ENCODE results near the gene SCAMP4.

The SCAMP4 gene

DNA sequence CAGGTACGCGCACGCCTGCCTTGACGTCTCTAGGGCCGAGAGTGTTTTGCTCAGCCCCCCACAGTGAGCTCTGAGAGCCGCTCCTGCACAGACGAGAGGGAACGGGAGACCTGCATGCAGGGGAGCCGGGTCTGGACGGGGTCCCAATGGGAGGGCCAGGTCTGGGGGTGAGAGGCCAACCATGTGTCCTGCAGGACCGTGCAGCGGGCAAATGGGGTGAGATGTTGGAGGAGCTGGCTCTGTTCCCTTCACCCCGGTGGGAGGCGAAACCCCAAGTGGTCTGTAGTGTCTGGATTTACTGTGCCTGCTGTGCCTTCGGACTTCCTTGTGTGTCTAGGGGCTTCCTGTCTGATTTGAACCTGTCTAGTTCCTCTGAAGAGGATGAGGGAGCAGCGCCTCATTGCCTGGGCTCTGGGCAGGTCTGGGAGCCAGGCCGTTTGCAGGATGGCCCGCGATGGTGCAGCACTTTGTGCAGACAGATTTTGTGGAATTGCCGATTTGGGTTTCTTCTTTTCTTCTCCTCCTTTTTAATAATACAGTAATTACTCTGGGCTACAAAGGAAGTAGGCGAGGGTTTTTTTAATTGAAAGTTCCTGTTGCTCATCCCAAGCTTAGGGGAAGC, 37.8 kb downstream of the SCAMP4 start:
- TF ChIP-seq, protein P1, sequence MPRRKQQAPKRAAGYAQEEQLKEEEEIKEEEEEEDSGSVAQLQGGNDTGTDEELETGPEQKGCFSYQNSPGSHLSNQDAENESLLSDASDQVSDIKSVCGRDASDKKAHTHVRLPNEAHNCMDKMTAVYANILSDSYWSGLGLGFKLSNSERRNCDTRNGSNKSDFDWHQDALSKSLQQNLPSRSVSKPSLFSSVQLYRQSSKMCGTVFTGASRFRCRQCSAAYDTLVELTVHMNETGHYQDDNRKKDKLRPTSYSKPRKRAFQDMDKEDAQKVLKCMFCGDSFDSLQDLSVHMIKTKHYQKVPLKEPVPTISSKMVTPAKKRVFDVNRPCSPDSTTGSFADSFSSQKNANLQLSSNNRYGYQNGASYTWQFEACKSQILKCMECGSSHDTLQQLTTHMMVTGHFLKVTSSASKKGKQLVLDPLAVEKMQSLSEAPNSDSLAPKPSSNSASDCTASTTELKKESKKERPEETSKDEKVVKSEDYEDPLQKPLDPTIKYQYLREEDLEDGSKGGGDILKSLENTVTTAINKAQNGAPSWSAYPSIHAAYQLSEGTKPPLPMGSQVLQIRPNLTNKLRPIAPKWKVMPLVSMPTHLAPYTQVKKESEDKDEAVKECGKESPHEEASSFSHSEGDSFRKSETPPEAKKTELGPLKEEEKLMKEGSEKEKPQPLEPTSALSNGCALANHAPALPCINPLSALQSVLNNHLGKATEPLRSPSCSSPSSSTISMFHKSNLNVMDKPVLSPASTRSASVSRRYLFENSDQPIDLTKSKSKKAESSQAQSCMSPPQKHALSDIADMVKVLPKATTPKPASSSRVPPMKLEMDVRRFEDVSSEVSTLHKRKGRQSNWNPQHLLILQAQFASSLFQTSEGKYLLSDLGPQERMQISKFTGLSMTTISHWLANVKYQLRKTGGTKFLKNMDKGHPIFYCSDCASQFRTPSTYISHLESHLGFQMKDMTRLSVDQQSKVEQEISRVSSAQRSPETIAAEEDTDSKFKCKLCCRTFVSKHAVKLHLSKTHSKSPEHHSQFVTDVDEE (CRISPR knock-in tag; IDR thresholded peaks at IDR 0.05): no peak
- no peak for TF ChIP-seq CSDC2 (CRISPR knock-in tag; IDR thresholded peaks at IDR 0.05)
- TF ChIP-seq ZFP3 (CRISPR knock-in tag; IDR thresholded peaks at IDR 0.05): no peak
- TF ChIP-seq, protein P2, sequence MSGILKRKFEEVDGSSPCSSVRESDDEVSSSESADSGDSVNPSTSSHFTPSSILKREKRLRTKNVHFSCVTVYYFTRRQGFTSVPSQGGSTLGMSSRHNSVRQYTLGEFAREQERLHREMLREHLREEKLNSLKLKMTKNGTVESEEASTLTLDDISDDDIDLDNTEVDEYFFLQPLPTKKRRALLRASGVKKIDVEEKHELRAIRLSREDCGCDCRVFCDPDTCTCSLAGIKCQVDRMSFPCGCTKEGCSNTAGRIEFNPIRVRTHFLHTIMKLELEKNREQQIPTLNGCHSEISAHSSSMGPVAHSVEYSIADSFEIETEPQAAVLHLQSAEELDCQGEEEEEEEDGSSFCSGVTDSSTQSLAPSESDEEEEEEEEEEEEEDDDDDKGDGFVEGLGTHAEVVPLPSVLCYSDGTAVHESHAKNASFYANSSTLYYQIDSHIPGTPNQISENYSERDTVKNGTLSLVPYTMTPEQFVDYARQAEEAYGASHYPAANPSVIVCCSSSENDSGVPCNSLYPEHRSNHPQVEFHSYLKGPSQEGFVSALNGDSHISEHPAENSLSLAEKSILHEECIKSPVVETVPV (CRISPR knock-in tag; IDR thresholded peaks at IDR 0.05): no peak
- TF ChIP-seq TOX (CRISPR knock-in tag; IDR thresholded peaks at IDR 0.05; ENCODE audit: borderline replicate concordance): no peak
- no peak for TF ChIP-seq ZNF70 (CRISPR knock-in tag; IDR thresholded peaks at IDR 0.05)
- TF ChIP-seq, protein P3, sequence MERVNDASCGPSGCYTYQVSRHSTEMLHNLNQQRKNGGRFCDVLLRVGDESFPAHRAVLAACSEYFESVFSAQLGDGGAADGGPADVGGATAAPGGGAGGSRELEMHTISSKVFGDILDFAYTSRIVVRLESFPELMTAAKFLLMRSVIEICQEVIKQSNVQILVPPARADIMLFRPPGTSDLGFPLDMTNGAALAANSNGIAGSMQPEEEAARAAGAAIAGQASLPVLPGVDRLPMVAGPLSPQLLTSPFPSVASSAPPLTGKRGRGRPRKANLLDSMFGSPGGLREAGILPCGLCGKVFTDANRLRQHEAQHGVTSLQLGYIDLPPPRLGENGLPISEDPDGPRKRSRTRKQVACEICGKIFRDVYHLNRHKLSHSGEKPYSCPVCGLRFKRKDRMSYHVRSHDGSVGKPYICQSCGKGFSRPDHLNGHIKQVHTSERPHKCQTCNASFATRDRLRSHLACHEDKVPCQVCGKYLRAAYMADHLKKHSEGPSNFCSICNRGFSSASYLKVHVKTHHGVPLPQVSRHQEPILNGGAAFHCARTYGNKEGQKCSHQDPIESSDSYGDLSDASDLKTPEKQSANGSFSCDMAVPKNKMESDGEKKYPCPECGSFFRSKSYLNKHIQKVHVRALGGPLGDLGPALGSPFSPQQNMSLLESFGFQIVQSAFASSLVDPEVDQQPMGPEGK (CRISPR knock-in tag; IDR thresholded peaks at IDR 0.05; ENCODE audit: borderline replicate concordance): no peak
- no peak for TF ChIP-seq ZNF565 (CRISPR knock-in tag; conservative IDR thresholded peaks at IDR 0.05; ENCODE audit: low read depth)
- TF ChIP-seq GLIS3 (CRISPR knock-in tag; IDR thresholded peaks at IDR 0.05): no peak
- no peak for TF ChIP-seq SNAI2 (CRISPR knock-in tag; IDR thresholded peaks at IDR 0.05)
- TF ChIP-seq BACH2 (CRISPR knock-in tag; IDR thresholded peaks at IDR 0.05; ENCODE audit: borderline replicate concordance): no peak
- no peak; the same call in 2 of the 3 replicates for ATAC-seq

DNA sequence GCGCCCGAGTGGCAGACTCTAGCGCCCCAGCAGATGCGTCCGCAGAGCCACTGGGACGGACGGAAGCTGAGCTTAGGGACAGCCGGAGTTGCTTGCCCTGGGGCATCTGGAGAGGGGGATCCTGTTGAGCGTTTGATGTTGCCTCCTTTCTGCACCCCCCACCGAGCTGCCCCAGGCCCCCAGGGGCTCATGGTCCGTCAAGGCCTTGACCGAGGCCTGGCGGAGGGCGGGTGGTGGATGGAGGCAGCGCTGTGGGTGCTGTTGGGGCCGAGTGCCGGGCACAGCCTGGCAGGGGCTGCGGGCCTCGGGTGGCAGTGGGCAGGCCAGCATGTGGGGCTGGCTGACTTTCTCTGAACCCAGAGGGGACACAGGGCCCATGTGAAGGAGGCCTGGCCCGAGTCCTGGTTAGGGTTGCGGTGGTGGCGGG, 38.5 kb downstream of the SCAMP4 start:
- ATAC-seq: no peak
- no peak for TF ChIP-seq ZNF8 (CRISPR knock-in tag; IDR thresholded peaks at IDR 0.05)
- TF ChIP-seq ISL1 (CRISPR knock-in tag; IDR thresholded peaks at IDR 0.05): no peak
- TF ChIP-seq ZC3H10 (CRISPR knock-in tag; IDR thresholded peaks at IDR 0.05): no peak
- TF ChIP-seq GLIS3 (CRISPR knock-in tag; IDR thresholded peaks at IDR 0.05): no peak
- TF ChIP-seq ESRRG (CRISPR knock-in tag; IDR thresholded peaks at IDR 0.05): no peak
- TF ChIP-seq, protein P2 (CRISPR knock-in tag; IDR thresholded peaks at IDR 0.05): no peak
- TF ChIP-seq OSR1 (CRISPR knock-in tag; IDR thresholded peaks at IDR 0.05): no peak
- TF ChIP-seq ZNF70 (CRISPR knock-in tag; IDR thresholded peaks at IDR 0.05): no peak
- TF ChIP-seq ZFP3 (CRISPR knock-in tag; IDR thresholded peaks at IDR 0.05): no peak
- TF ChIP-seq TCF4 (CRISPR knock-in tag; IDR thresholded peaks at IDR 0.05; ENCODE audit: borderline replicate concordance): no peak
- TF ChIP-seq, protein P1 (CRISPR knock-in tag; IDR thresholded peaks at IDR 0.05): no peak
- no peak for TF ChIP-seq PPARA (CRISPR knock-in tag; IDR thresholded peaks at IDR 0.05; ENCODE audit: borderline replicate concordance)
- TF ChIP-seq CSDC2 (CRISPR knock-in tag; IDR thresholded peaks at IDR 0.05): no peak
- TF ChIP-seq ZNF565 (CRISPR knock-in tag; conservative IDR thresholded peaks at IDR 0.05; ENCODE audit: low read depth): no peak
- TF ChIP-seq RARB (CRISPR knock-in tag; IDR thresholded peaks at IDR 0.05): no peak
- TF ChIP-seq, protein P3 (CRISPR knock-in tag; IDR thresholded peaks at IDR 0.05; ENCODE audit: borderline replicate concordance): no peak
- TF ChIP-seq SNAI2 (CRISPR knock-in tag; IDR thresholded peaks at IDR 0.05): no peak
- no peak for TF ChIP-seq TOX (CRISPR knock-in tag; IDR thresholded peaks at IDR 0.05; ENCODE audit: borderline replicate concordance)
- TF ChIP-seq BACH2 (CRISPR knock-in tag; IDR thresholded peaks at IDR 0.05; ENCODE audit: borderline replicate concordance): no peak
